HepG2 (cell line): ENCODE results near the gene RBM19. TPM values are rescaled to one million over a fixed set of nuclear protein-coding genes. Genes with fewer than 3 reads are reported as not detected.

Experiments
- ATAC-seq: fragments of 200-7000 bp; cut with Tn5 transposase; 3 replicates; pipeline ENCODE4 v1.9.1; 2020; ENCODE audit warnings: mild to moderate bottlenecking, moderate library complexity
- BruUV-seq: library from RNA; stranded (reverse); fragments of 400-500 nt; replicated peaks from 2 replicates; lab custom pipeline; 2021; lab: Mats Ljungman, UMichigan
- CTCF ChIA-PET: fragments of 300-600 bp; formaldehyde crosslinking; extraction: SDS; loops from one replicate; lab custom pipeline; 2021; ENCODE audit warnings: low total read pairs, inconsistent platforms, low intra/inter-chr PET ratio; lab: Yijun Ruan, JAX
- POLR2A ChIA-PET: fragments of 350-600 bp; sonication (Branson Sonifier 250); formaldehyde crosslinking; loops from one replicate; lab custom pipeline; 2020; ENCODE audit warnings: antibody characterized with exemption, inconsistent platforms; lab: Yijun Ruan, JAX
- DNase-seq: peaks from one replicate; pipeline ENCODE4 v3.0.0-alpha.2; 2015; ENCODE audit warnings: low spot score
- FAIRE-seq: peaks from 3 replicates; lab custom pipeline; 2011; peaks lifted over from hg19 to GRCh38; lab: Jason Lieb, UNC
- H2AFZ ChIP-seq: one replicate; pipeline ENCODE4 v1.6.1; 2011; ENCODE audit warnings: low read length, inconsistent platforms
- H3K27ac ChIP-seq: fragments of 300-600 bp; 3 replicates; pipeline ENCODE4 v1.8.0; 2011; ENCODE audit warnings: mixed run types, mild to moderate bottlenecking, mixed read lengths, low read length, inconsistent platforms; ENCODE audit not compliant: insufficient read depth; ENCODE audit errors: extremely low read length
- H3K27me3 ChIP-seq, 2 experiments: fragments of 200-600 bp in 1 of 2; 2 replicates in 1 of 2; 3 replicates in 1 of 2; pipeline versions ENCODE4 v1.6.0 to v1.8.0; 2011; ENCODE audit warnings: low read length in 2 of 2, mild to moderate bottlenecking in 2 of 2, moderate library complexity in 2 of 2, inconsistent platforms in 1 of 2; ENCODE audit not compliant: insufficient read depth in 2 of 2, control insufficient read depth in 1 of 2
- H3K36me3 ChIP-seq, 2 experiments: fragments of 200-600 bp in 1 of 2; replicated peaks in 1 of 2; 2 replicates in 1 of 2; 3 replicates in 1 of 2; pipeline versions ENCODE4 v1.5.1 to v1.8.0; 2011; ENCODE audit warnings: low read length in 2 of 2, inconsistent platforms in 1 of 2; ENCODE audit not compliant: insufficient read depth in 2 of 2, control insufficient read depth in 1 of 2
- H3K4me1 ChIP-seq: 2 replicates; pipeline ENCODE4 v1.5.1; 2012; ENCODE audit warnings: low read length, inconsistent platforms; ENCODE audit not compliant: insufficient read depth
- H3K4me2 ChIP-seq: 2 replicates; pipeline ENCODE4 v1.6.0; 2011; ENCODE audit warnings: low read depth, low read length, inconsistent platforms
- H3K4me3 ChIP-seq, 3 experiments: fragments of 200-600 bp in 1 of 3; sonication (generic), shearing (Covaris generic) in 1 of 3; replicated peaks in 1 of 3; 2 replicates each; pipeline ENCODE4 v1.5.1; 2011 to 2016; ENCODE audit warnings: low read length in 3 of 3, inconsistent platforms in 2 of 3, low read depth in 2 of 3, mild to moderate bottlenecking in 2 of 3, control low read depth in 1 of 3, mixed read lengths in 1 of 3; ENCODE audit not compliant: insufficient read depth in 1 of 3
- H3K79me2 ChIP-seq: one replicate; pipeline ENCODE4 v1.6.1; 2011; ENCODE audit warnings: low read length, inconsistent platforms; ENCODE audit not compliant: insufficient read depth
- H3K9ac ChIP-seq: 2 replicates; pipeline ENCODE4 v1.6.0; 2011; ENCODE audit warnings: mild to moderate bottlenecking, low read depth, low read length, inconsistent platforms; ENCODE audit not compliant: insufficient read depth
- H3K9me3 ChIP-seq: 2 replicates; pipeline ENCODE4 v1.5.1; 2012; ENCODE audit warnings: mild to moderate bottlenecking, low read length
- H4K20me1 ChIP-seq: 2 replicates; pipeline ENCODE4 v1.6.0; 2011; ENCODE audit warnings: inconsistent platforms, mild to moderate bottlenecking, low read length, moderate library complexity; ENCODE audit not compliant: insufficient read depth
- CSRNP2 ChIP-seq: sonication (generic); formaldehyde crosslinking; conservative IDR thresholded peaks from 2 replicates; pipeline ENCODE4 v1.8.0; 2022; ENCODE audit warnings: low read depth, missing genetic modification reagents
- ELF1 ChIP-seq: sonication (generic); formaldehyde crosslinking; IDR thresholded peaks from 2 replicates; pipeline ENCODE4 v1.4.0; 2020; ENCODE audit warnings: missing genetic modification reagents
- MIER2 ChIP-seq: IDR thresholded peaks from 2 replicates; pipeline ENCODE4 v1.6.1; 2016; ENCODE audit warnings: missing biosample characterization, missing genetic modification reagents
- RBFOX2 ChIP-seq: fragments of 200-400 bp; formaldehyde crosslinking; IDR thresholded peaks from 2 replicates; pipeline ENCODE4 v1.6.1; 2017; ENCODE audit warnings: low read depth, mild to moderate bottlenecking, low read length
- STAG1 ChIP-seq: sonication (generic); formaldehyde crosslinking; IDR thresholded peaks from 2 replicates; pipeline ENCODE4 v1.4.0; 2020; ENCODE audit warnings: missing genetic modification reagents
- ZNF235 ChIP-seq: sonication (generic); formaldehyde crosslinking; IDR thresholded peaks from 2 replicates; pipeline ENCODE4 v1.8.1; 2023; ENCODE audit warnings: mild to moderate bottlenecking, missing genetic modification reagents, borderline replicate concordance
- ZNF629 ChIP-seq: sonication (generic); formaldehyde crosslinking; conservative IDR thresholded peaks from 2 replicates; pipeline ENCODE4 v1.5.0; 2020; ENCODE audit warnings: missing genetic modification reagents
- WGBS: methylation state at CpG from one replicate; pipeline ENCODE4 v1.1.6; 2017; ENCODE audit warnings: low lambda C conversion rate; 5-methylcytosine and 5-hydroxymethylcytosine counted together
- in situ Hi-C: cut with HindIII; loops from 2 replicates; pipeline ENCODE4 v1.10.0; 2017; ENCODE audit warnings: low pct_unique_long_range_greater_than_20kb; ENCODE audit not compliant: extremely low pct_ligation_motif_present
- intact Hi-C: fragments of 100-400 bp; cut with micrococcal nuclease; formaldehyde crosslinking; loops from one replicate; pipeline ENCODE4 v1.10.0; 2022; ENCODE audit not compliant: unreplicated experiment
- polyA plus RNA-seq, 8 experiments: library from polyadenylated mRNA; depleted of rRNA in 3 of 8; stranded (reverse) in 7 of 8; unstranded in 1 of 8; fragments of >200 nt; fragmentation: Illumina TruSeq in 4 of 8; extraction: Trizol in 4 of 8; gene quantifications; 2 replicates each; pipeline versions ENCODE4 v1.2.1 to v1.2.3, GENCODE V29; 2011 to 2016; ENCODE audit warnings: low read depth in 4 of 8, missing spikeins in 1 of 8, mixed read lengths in 1 of 8; ENCODE audit not compliant: insufficient read depth in 1 of 8
- total RNA-seq, 5 experiments: library from RNA; depleted of rRNA; stranded (reverse); fragments of >200 nt; fragmentation: Illumina TruSeq; extraction: Trizol; gene quantifications; 2 replicates each; pipeline ENCODE4 v1.2.3, GENCODE V29; 2016; ENCODE audit warnings: low read depth in 1 of 5

RBM19 gene
- total and polyA plus RNA-seq, 2 of the 13 experiments (the other 11 are each of a cell fraction or from before 2014, with no cell fraction given): 19.3 to 32.2 TPM

- no peak for TF ChIP-seq CSRNP2 (CRISPR knock-in tag)
- no peak for TF ChIP-seq ELF1 (CRISPR knock-in tag)
- no peak for TF ChIP-seq ZNF235 (CRISPR knock-in tag)
- TF ChIP-seq, all 625 proteins: peak for 0
Measured at GRCh38 chr12:113949321-113950305, 16.5 kb downstream of the RBM19 start (continued).

GRCh38 chr12:113948151-113948914, 17.8 kb downstream of the RBM19 start:
- no peak overlapping the region for H3K27ac ChIP-seq
- in situ Hi-C loops: no loop called here
- no peak overlapping the region for H3K9ac ChIP-seq
- DNase-seq (no peak), ATAC-seq (no peak), FAIRE-seq (no peak)
- no peaks in the 10 kb centered on the region for H3K9me3 ChIP-seq
- TF ChIP-seq ZNF629: peak; percentile 87
- TF ChIP-seq RBFOX2: no peak
- no peak for TF ChIP-seq MIER2 (CRISPR knock-in tag)
- TF ChIP-seq STAG1: no peak
- no peaks in the 10 kb centered on the region for H3K4me1 ChIP-seq
- H2AFZ ChIP-seq: no peak overlapping the region
- CTCF ChIA-PET: no interaction called here
- WGBS: 97% methylated on average over 11 of the region's 17 CpGs
- no peaks in the 10 kb centered on the region for H4K20me1 ChIP-seq
- H3K36me3 ChIP-seq: peaks cover 45 to 80% of the 10 kb centered on the region in 2 experiments
- H3K27me3 ChIP-seq: no peaks in the 10 kb centered on the region
- POLR2A ChIA-PET: no interaction called here
- H3K4me2 ChIP-seq: no peak overlapping the region
- BruUV-seq: no TSS peak
- H3K79me2 ChIP-seq: no peaks in the 10 kb centered on the region
- intact Hi-C loops: no loop called here
- no peak overlapping the region for H3K4me3 ChIP-seq
